ENCODE measurements around the gene AFDN. TPM values are rescaled to one million over a fixed set of nuclear protein-coding genes. Genes with fewer than 3 reads are reported as not detected.

Gene AFDN
- total and polyA plus RNA-seq, 2 of the 8 experiments (the other 6 are each of a cell fraction or from before 2014, with no cell fraction given) = 53.4 to 192 TPM

- ChIA-PET POLR2A (ENCODE audit: partially characterized antibody) (interaction anchor here (0.6 kb wide), 1 partner anchor 69 kb away, joined by 3 read pairs; no protein-coding TSS in a partner anchor), CTCF (ENCODE audit: partially characterized antibody) (interaction anchor here (1.1 to 1.3 kb wide), 3 partner anchors 12 to 726 kb away, joined by 3 to 5 read pairs (median 3); no protein-coding TSS in a partner anchor)
- H2BK120ac ChIP-seq (replicated peaks; ENCODE audit: low read depth, low read length) = no peak overlapping the region
- H3K4me1 ChIP-seq (replicated peaks in 1 of 4; ENCODE audit: control insufficient read depth in 3 of 4, insufficient read depth in 4 of 4, low read length in 3 of 4) = no peaks in the 10 kb centered on the region
- no peak overlapping the region for H3K4me3 ChIP-seq (ENCODE audit: extremely low read depth in 1 of 4, insufficient read depth in 2 of 4, low read depth in 3 of 4, low read length in 4 of 4)
- H2BK12ac ChIP-seq (ENCODE audit: low read depth, low read length) = no peak overlapping the region
- no peak overlapping the region for H3K23ac ChIP-seq (ENCODE audit: insufficient read length)
- H3K36me3 ChIP-seq (ENCODE audit: control insufficient read depth in 2 of 4, insufficient read depth in 4 of 4, low read length in 3 of 4) = no peaks in the 10 kb centered on the region
- H2AFZ ChIP-seq (ENCODE audit: low read length) = no peak overlapping the region
- DNase-seq (ENCODE audit: low read depth in 1 of 2, low spot score in 2 of 2) = peak in 1 of 2 experiments; percentile 8
- no peak overlapping the region for H2BK5ac ChIP-seq (ENCODE audit: low read depth, low read length)
- H3K4ac ChIP-seq (replicated peaks; ENCODE audit: insufficient read length, low read depth, low read length) = no peak overlapping the region
- no peak overlapping the region for H3K56ac ChIP-seq (replicated peaks; ENCODE audit: insufficient read length, low read depth, low read length)
- H2BK15ac ChIP-seq (ENCODE audit: low read length) = no peak overlapping the region
- H3K27ac ChIP-seq (ENCODE audit: low read depth, low read length) = no peak overlapping the region
- no peaks in the 10 kb centered on the region for H4K20me1 ChIP-seq (replicated peaks in 1 of 2; ENCODE audit: control insufficient read depth in 1 of 2, insufficient read depth in 2 of 2, low read length in 2 of 2)
- no peak overlapping the region for H4K8ac ChIP-seq (ENCODE audit: extremely low read depth, insufficient read depth, low read length)
- no peak overlapping the region for H2BK20ac ChIP-seq (ENCODE audit: low read length)
- H3K27me3 ChIP-seq (replicated peaks in 1 of 4; ENCODE audit: control insufficient read depth in 3 of 4, extremely low read depth in 1 of 4, insufficient read depth in 3 of 4, low read length in 3 of 4) = no peaks in the 10 kb centered on the region
- H4K5ac ChIP-seq (ENCODE audit: insufficient read length, low read depth, low read length) = no peak overlapping the region
- no peaks in the 10 kb centered on the region for H3K23me2 ChIP-seq (ENCODE audit: low read depth, low read length)
- no peak for FAIRE-seq
- 89% methylated on average over 3 of the region's 3 CpGs; no CpG with 5 or more reads in 1 of the 2 experiments for WGBS, 2 experiments (ENCODE audit: extremely low coverage in 1 of 2, insufficient coverage in 1 of 2, insufficient read length in 1 of 2, insufficient replicate concordance in 2 of 2, low coverage in 1 of 2, low lambda C conversion rate in 2 of 2, missing lambda C conversion rate in 1 of 2)
- H2AK5ac ChIP-seq (ENCODE audit: low read depth, low read length) = no peak overlapping the region
- H3K79me2 ChIP-seq (ENCODE audit: control insufficient read depth in 1 of 2, insufficient read depth in 2 of 2, low read length in 2 of 2) = no peaks in the 10 kb centered on the region
- H3K9ac ChIP-seq (replicated peaks in 1 of 4; ENCODE audit: extremely low read depth in 1 of 4, low read depth in 3 of 4, low read length in 3 of 4) = no peak overlapping the region
- no peak overlapping the region for H3K14ac ChIP-seq (ENCODE audit: insufficient read length)
- no peak overlapping the region for H3K4me2 ChIP-seq (ENCODE audit: insufficient read depth in 1 of 2, low read depth in 2 of 2, low read length in 2 of 2)
- no peak overlapping the region for H3K18ac ChIP-seq (ENCODE audit: extremely low read depth, low read length)
- peaks cover 4 to 8% of the 10 kb centered on the region in 2 experiments; a peak in 2 of 4 replicates for H3K9me3 ChIP-seq (ENCODE audit: insufficient read depth in 2 of 2, low read depth in 1 of 2, low read length in 1 of 2)
- no peak overlapping the region for H4K91ac ChIP-seq (replicated peaks; ENCODE audit: insufficient read length, low read length)
- H3K79me1 ChIP-seq (ENCODE audit: low read depth, low read length) = no peaks in the 10 kb centered on the region
- TF ChIP-seq CHD1 (IDR thresholded peaks at IDR 0.05; ENCODE audit: low read depth, low read length) (no peak), NANOG (IDR thresholded peaks at IDR 0.05; ENCODE audit: insufficient read depth, low read depth, low read length, poor library complexity, severe bottlenecking) (no peak), MAX (IDR thresholded peaks at IDR 0.05) (no peak), SP1 (IDR thresholded peaks at IDR 0.05; ENCODE audit: low read depth, low read length) (no peak), TAF7 (optimal IDR thresholded peaks at IDR 0.05; ENCODE audit: borderline replicate concordance, low read depth, low read length) (no peak), E2F6 (IDR thresholded peaks at IDR 0.05) (no peak), EP300 (IDR thresholded peaks at IDR 0.05; ENCODE audit: borderline replicate concordance in 1 of 2, low read depth in 2 of 2, low read length in 2 of 2) (no peak), CREB1 (IDR thresholded peaks at IDR 0.05) (no peak), BACH1 (IDR thresholded peaks at IDR 0.05; ENCODE audit: low read length) (no peak)
Measured at GRCh38 chr6:168007592-168008338, 181.1 kb downstream of the AFDN start.

Data from H1 (cell line).